CMK (cell line): Measurements from ENCODE around the gene RAMP3.

ENCODE experiments used
- DNase-seq: peaks from one replicate; pipeline ENCODE4 v3.0.0-alpha.2; 2010; ENCODE audit warnings: low read depth

The RAMP3 gene

DNA sequence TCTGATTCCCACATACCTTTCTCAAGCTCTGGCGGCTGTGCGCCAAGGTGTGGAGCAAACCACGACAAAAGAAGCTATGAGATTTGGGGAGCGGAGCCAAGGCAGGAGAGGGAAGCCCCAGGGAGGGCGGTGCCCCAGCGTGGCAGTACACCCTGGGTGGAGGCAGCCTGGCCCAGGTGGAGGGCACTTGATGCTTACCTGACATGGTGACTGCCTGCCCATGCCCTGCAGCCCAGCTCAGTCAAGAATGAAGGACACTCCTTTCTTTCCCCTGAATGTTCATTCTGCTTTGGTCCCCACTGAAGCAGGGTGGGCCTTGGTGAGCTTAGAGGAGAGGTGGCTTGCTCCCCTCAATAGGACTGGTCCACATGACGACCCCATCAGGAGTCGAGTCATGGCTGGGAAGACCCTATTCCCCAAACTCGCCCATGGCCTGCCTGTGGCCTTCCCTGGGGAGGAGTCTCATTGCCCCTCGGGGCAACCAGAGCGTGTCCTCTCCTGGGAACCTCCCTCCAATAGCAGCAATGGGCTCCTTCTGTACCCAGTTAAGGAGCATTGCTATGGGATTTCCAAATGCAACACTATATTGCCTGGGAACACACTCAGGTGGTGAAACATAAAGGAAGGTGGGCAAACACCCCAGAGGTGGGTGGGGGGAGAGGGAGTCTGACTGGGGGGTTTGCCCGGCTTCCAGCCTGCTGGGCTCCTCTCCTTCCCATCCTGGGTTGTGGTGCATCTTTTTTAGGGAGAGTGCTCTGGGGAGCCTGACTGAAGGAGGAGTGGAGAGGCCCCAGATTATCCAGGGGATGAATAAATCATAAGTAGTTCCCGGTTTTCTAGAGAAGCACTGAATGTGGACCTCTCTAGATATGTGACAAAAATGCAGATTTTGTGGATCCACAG lies 22.7 kb downstream of the RAMP3 start:
- no peak for DNase-seq

DNA sequence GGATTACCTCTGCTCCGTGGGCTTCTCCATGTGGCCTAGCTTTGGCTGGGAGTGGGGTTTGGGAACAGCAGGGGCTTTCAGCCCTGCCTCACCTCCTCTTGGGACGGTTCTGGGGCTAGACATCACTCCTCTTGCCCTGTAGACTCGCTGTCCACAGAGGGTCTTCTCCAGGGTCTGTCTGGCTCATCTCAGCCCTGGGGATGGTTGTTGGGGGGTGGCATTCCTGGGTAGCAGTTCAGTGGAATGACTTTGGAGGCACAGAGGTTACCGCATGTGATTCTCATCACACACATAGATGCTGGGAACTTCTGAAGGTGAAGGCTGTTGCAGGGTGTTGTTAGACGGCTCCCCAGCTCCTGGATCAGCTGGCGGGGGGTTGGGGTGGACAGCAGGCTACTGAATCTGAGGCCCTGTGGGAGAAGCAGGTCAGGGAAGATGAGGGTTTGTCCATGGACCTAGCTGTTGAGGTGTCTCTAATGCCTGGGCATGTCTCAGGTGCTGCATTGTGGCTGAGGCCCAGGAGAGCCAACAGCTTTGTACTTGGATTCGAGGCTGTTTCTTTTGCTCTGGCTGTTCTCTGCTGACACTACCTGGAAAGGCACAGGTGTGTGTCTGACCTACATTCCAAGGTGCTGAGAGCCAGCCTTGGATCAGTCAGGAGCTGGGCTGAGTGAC lies 23.8 kb downstream of the RAMP3 start:
- DNase-seq = no peak

DNA sequence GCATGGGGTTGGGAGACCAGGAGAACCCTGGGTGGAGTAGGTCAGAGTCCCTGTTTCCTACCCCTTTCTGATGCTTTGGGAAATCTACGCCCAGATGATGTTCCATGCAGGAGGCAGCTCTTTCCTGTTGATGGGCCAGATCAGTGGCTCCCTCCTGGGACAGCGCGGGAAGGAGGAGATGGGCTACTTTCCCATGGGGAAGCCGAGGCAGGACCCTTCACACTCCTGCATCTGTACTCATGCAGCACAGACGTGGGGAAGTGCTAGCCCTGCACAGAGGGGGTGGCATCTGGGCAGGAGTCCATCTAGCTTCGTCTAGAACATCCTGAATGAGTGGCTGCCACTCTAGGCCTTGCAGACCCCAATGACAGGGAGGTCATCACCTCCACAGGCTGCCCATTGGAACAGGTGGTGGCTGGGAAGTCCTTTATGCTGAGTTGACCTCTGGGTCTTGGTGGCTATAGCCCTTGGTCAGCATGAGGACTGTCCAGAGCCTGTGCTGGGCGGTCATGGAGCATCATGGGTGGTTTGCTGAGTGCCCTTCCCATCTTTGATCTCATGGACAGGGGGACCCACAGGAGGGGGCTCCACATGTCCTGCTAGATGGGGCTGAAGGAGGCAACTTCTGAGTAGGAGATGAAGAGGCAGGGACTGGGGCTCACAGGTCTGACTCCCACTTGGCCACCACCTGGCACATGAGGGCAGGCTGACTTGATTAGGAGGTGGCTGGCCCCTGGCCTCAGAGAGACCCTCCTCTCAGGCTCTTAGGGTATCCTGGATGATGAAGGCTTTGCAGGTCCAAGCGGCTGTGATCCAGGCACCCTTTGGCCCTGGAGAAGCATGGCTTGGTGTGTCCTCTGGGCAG lies 24.6 kb downstream of the RAMP3 start:
- DNase-seq = no peak

DNA sequence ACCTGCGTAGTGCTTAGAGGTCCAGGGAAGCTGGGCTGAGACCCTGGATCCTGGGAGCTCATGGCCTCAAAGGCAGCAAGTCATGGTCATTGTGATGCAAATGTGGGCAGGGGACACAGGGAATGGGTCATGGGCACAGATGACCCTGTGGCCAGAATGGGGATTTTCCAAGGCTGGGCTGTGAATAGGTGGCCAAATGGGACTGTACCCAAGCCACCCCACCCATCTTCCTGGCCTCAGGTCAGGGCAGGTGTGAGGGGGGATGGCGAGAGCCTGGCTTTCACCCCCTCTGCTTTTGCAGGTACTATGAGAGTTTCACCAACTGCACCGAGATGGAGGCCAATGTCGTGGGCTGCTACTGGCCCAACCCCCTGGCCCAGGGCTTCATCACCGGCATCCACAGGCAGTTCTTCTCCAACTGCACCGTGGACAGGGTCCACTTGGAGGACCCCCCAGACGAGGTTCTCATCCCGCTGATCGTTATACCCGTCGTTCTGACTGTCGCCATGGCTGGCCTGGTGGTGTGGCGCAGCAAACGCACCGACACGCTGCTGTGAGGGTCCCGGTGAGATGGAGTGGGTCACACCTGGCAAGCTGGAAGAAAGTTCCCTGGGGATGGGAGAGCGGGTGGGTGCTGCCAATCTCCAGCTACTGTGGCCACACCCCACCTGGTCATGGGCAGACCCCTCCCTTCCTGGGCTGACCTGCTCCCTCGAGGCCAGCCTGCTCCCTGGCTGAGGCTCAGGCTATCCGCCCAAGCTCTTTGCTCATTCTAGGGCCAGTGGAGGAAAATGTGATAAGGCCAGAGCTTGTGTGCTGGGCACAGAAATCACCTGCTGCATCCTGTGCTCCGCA lies 25.5 kb downstream of the RAMP3 start:
- no peak for DNase-seq

DNA sequence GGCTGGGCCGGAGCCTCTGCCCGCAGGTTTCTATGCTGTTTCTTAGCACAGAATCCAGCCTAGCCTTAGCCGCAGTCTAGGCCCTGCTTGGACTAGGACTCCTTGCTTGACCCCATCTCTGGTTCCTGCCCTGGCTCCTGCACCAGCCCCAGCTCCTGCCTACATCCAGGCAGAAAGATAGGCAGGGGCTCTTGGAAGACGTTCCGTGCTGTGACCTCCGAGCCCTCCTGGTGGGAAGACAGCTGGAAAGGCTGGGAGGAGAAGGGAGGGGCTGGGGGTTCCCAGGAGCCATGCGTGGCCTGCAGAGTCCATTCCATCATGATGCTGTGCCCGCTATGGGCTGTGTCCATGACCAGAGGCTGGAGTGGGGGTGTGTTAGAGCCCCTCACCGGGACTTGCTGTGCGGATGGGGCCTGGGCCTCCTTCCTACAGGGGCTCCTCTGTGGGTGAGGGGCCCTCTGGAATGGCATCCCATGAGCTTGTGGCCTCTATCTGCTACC lies 26.2 kb downstream of the RAMP3 start:
- no peak for DNase-seq

DNA sequence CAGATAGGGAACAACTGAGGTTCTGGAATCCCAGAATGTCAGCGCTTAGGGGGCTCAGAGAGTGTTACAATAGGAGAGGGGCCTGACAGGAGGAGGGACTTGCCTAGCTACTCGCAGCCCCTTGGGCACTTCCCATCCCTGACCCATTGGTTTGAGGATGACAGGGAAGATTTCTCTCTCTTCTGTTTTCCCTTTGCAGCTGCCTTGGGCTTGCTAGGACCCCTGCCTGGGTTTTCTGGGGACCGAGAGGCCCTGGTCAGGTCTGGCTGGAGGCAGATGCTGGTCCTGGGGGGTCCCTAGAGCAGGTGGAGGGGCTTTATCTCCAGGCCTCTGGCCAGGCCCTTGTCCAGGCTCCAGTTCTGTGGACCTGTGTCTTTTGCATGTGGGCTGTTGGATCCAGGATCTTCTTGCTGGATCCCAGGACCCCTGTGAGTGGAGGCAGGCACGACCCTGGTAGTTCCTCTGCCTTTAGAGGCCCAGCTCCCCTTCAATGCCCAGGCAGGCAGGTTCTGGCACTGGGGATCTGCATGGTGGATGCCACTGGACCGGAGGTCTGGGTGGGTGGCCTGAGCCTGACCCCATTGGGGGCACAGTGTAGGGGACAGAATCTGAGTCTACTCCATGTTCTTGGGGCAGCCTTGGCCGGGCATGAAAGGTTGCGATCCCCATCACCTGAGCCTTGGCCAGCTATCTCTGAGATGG lies 26.9 kb downstream of the RAMP3 start:
- no peak for DNase-seq

DNA sequence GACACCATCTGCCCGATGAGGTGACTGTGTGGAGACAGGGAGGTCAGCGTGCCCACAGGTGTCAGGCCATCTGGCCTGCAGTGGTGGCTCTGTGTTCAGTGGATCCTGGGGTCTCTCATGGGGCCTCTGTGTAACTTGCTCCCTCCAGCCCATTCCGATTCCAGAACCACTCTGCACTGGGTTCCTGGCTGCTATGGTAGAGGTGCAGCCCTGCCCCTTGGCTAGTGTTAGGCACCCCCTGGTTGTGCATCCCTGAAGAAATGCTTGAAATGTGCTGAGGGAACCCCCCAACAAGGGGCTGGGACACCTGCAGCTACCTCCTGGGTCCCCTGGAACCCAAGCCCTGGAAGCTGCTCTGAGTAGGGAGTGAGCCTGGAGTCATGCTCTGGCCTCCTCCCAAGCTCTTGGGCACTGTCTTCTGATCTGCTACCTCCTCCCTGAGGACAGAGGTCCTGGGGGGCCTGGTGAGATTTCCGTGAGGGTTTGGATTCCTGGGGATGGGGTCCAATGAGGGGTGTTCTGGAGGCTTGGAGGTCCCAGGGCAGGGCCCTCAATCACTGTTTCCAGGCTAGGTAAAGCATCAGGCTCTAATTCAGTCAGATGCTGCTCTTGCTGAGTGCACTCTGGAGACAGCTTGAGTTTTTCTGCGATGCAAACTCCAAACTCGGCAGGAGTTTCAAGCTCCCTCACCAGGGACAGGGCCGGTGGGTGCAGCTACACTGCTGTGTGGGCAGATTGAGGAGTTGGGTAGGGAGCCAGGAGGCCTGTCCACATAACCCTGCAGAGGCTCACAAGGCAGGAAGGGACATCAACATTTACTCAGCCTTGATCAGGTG lies 27.7 kb downstream of the RAMP3 start:
- DNase-seq = no peak

DNA sequence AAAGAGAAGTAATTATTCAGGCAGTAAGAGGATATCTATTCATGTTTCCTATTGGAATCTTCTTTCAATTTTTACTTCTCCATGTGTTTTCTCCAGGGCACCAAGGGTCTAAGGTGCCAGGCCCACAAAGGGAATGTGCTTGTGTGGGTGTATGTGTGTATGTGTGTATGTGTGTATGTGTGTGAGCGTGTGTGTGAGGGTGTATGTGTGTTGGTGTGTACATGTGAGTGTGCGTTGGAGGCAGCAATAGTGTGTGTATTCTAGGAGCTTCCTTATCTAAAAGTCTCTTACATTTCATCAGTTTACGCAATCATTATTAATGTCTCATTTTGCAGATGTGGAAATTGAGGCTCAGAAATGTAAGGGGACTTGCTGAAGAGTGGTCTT lies 28.3 kb downstream of the RAMP3 start:
- no peak for DNase-seq

DNA sequence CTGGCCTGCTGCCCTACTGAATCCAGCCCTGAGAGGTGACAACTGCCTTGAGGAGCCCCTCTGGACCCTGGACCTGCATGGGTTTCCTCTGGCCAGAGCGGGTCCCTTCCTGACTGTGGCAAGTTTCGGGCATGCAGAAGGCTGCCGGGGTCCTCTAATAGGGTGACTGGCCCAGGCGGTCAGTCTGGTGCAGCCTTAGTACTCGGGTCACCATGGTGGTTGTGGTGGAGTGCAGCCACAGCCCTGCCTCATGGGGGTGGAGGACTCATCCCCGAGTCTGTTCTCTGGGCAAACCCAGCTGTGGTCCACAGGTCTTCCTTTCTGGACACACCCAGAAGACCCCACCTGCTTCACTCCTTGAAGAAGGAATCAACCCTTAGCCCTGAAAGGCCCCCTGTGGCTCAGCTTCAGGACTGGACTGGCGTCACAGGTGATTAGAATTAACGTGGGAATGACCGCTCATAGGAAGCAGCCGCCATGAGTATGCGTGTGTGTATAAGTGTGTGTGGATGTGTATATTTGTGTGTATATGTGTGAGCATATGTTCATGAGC lies 28.7 kb downstream of the RAMP3 start:
- DNase-seq = no peak

DNA sequence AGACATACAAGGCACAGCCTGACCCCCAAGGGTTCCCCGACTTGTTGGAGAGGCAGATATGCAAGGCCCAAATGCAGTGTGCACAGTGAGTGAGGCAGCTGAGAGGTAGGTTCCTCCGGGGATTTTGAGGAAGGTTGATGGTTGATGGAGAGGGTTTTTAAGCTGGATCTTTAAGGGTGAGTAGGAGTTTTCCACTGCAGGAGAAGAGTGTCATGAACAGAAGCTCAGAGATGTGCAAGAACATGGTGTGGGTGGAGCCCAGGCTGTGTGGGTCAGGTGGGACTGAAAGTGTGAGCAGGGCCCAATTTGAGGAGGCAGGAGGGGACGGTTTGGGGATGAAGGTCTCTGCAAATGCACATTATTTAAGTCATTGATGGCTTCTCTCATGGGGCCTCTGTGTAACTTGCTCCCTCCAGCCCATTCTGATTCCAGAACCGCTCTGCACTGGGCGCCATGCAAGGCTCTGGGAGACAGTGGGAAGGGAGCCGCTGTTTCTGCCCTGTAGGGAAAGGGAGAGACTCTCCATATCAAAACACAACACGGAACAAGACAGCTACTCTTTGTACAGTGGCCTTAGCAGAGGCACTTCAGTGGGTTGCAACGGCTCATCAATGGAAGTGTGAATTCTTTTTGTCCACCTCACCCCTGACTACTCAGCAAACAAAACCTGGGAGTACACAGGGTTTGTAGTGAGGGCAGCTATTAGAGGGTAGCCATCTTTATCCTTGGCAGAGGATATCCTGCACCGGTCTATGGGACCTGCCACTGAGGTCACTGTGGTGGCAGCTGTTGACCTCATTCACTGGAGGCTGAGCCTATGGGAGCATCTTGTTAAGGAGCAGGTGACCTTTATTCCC lies 29.7 kb downstream of the RAMP3 start:
- no peak for DNase-seq

DNA sequence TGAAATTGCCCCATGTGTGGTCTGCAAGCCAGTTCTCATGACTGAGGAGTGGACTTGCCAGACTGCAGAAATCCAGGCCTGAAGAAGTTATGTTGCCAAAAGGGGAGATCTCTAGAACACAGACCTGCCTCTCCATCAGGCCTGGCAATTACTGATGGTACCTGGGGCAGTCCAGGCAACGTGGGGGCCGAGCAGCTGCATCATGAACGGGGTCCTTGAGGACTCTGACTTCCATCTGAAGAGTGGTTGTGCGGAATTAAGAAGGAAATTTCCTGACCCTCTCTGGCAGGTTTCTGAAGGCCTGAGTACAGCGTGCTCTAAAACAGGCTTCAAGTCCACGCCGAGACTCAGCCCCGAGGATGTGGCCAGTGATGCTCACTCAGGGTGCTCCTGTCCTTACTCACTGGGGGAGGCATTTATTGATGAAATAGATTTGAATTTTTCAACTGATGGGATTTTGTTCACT lies 30.4 kb downstream of the RAMP3 start:
- DNase-seq = no peak

DNA sequence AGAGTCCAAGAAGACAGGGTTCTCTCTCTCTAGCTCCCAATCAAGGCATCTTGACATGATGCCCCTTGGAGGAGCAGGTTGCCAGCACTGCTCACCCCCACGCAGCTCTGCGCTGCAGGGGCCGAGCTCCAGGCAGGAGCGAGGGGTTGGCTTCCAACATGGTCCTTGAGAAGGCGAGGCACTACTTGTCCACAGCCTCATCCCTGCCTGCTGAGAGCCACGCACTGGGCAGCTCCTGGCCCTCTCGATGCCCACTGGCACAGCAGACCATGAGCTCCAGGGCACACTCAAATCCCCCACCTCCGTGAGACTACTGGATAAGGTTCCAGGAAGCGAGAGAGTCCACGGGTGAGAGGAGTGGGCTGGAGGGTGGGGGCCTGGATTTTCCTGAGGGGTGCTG lies 31.1 kb downstream of the RAMP3 start:
- DNase-seq = no peak

DNA sequence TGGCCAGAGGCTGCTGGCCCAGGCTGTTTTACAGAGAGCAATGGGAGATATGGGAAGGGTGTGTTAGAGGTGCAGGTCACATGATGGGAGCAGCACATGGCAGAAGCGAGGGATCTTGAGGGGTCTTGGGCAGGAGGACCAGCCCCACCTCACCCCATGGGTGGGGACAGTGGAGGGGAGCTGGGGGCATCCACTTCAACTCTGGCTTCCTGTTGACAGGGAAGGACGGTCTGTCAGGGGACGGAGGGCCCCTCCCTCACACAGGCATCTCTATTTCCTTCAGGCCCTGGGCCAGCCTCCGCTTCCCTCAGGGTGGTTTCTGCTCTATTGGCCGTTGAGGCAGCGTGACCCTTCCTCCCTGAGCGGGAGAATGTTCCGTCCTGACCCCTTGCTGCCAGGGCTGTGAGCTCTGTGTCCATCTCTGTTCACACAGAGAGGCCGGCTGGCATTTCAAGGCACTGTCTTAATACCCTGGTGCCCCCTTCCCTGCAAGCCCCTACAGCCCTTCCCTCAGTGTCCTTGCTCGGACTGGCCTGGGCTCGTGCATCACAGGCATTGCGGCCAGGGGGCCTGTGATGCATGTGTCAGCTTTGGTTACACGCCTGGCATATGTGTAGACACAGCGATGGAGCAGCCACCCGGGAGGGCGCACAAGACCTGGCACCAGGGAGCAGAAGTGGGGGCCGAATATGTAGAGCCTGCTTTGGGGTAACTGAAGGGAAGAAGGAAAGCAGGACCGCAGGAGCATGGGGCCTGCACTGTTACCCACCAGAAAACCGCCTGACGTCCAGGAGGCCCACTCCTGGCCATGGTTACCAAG lies 31.8 kb downstream of the RAMP3 start:
- no peak for DNase-seq

DNA sequence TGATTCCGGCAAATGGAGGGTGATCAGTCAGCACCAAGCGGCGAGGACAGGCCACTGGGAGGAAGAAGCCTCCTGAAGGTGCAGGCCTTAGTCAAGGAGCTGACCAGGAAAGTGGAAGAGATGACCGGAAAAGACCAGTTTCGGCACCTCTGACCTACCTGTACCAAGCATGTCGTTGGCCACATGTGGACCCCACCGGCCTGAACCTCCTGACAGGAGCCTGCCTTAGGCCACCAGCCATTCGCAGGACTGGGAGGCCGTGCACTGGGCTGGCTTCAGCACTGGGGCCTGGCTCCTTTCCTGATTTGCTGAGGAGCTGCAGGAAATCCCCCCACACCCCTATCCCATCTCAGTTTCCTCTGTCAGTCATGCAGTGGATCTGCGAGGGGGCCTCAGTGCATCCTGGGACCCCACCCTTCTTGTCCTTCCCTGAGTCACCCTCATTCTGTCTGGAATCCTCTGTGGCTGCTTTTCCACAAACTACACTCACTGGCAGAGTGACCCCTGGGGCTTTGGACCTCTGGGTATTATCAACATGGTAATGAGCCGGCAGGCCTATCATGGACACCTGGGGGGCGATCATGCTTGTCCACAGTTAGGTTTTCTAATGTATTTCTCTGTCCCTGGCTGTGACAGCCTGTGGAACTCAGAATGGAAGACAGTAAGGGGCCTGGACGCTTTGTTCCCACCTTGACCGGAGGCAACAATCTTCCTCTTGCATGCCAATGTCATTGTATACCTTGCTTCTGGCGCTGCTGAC lies 33.0 kb downstream of the RAMP3 start:
- no peak for DNase-seq

DNA sequence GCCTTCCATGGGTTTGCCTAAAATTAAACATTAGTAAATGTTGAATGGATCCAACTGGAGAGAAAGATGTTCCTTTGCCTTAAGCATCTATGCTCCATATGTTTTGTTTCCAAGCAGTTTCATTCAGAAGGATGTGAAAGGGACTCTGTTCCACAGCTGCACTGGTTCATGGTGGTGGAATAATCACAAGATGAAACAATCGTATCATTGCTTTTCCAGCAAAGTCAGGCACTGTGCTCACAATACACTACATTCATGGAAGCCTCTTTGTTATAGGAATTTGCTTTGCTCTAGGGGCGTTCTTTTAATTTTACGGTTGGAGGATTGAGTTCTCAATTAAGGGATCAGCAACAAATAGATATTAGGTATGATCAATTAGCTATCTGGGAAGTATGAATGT lies 33.8 kb downstream of the RAMP3 start:
- no peak for DNase-seq

DNA sequence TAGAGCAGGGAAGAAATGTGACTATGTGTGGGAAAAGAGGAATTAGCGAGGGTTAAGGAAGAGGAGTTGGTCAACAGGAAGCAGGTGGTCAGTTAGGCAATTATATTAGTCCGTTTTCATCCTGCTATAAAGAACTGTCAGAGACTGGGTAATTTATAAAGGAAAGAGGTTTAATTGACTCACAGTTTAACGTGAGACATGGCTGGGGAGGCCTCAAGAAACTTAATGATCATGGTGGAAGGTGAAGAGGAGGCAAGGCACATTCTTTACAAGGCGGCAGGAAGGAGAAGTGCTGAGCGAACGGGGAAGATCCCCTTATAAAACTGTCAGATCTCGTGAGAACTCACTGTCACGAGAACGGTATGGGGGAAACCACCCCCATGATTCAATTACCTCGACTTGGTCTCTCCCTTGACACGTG lies 35.0 kb downstream of the RAMP3 start:
- no peak for DNase-seq

DNA sequence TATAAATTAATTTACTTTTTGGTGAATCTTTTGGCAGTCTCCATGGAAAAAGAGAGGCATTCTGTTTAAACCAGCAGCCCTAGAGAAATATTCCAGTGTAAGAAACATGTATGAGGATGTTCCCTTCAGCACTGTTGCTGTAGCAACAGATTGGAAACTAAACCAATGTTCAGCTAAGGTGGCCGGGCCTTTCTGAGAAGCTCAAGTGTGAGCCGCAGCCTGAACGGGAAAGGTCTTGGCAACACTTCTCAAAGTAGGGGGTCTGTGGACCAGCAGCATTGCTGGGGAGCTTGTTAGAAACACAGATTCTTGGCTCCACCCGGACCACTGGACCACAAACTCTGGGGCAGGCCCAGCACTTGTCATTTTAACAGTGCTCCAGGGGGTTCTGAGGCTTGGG lies 36.2 kb downstream of the RAMP3 start:
- DNase-seq = no peak
